Cardiac fibroblast (primary cell): ENCODE measurements around the gene OR52N1.

Source experiments
- DNase-seq, 2 donors: peaks; one replicate each; pipeline versions ENCODE4 v3.0.0 to v3.0.0-alpha.2; 2010; ENCODE audit warnings: low read depth in 2 of 2
- H3K4me3 ChIP-seq, 2 donors: replicated peaks in 1 of 2; 1 replicate in 1 of 2; 2 replicates in 1 of 2; pipeline ENCODE4 v1.5.1; 2011; ENCODE audit warnings: low read depth in 2 of 2, low read length in 2 of 2, mild to moderate bottlenecking in 2 of 2, moderate library complexity in 1 of 2
- TF ChIP-seq, protein P1 (sequence below): IDR thresholded peaks from one replicate; pipeline ENCODE4 v1.5.1; 2011; ENCODE audit warnings: low read depth, mild to moderate bottlenecking, low read length, inconsistent platforms

The OR52N1 gene

DNA sequence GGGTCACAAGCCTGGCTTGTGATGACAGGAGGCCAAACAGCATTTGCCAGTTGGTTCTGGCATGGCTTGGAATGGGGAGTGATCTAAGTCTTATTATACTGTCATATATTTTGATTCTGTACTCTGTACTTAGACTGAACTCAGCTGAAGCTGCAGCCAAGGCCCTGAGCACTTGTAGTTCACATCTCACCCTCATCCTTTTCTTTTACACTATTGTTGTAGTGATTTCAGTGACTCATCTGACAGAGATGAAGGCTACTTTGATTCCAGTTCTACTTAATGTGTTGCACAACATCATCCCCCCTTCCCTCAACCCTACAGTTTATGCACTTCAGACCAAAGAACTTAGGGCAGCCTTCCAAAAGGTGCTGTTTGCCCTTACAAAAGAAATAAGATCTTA is 54.0 kb downstream of the OR52N1 start:
- TF ChIP-seq, protein P1, sequence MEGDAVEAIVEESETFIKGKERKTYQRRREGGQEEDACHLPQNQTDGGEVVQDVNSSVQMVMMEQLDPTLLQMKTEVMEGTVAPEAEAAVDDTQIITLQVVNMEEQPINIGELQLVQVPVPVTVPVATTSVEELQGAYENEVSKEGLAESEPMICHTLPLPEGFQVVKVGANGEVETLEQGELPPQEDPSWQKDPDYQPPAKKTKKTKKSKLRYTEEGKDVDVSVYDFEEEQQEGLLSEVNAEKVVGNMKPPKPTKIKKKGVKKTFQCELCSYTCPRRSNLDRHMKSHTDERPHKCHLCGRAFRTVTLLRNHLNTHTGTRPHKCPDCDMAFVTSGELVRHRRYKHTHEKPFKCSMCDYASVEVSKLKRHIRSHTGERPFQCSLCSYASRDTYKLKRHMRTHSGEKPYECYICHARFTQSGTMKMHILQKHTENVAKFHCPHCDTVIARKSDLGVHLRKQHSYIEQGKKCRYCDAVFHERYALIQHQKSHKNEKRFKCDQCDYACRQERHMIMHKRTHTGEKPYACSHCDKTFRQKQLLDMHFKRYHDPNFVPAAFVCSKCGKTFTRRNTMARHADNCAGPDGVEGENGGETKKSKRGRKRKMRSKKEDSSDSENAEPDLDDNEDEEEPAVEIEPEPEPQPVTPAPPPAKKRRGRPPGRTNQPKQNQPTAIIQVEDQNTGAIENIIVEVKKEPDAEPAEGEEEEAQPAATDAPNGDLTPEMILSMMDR = no peak
- DNase-seq = peak; percentile 46 to 76
- no peak overlapping the region for H3K4me3 ChIP-seq
